Stimulated activated CD4-positive, alpha-beta T cell treated with anti-CD3 and anti-CD28 coated beads, Interleukin-4, amount 100 ng/mL, for 4 hours (primary cell): Measurements from ENCODE around the gene KCNN3.

Experiments used
- DNase-seq, 2 experiments: peaks; one replicate each; pipeline ENCODE4 v3.0.0-alpha.2; 2020

KCNN3 gene

GRCh38 chr1:154839691-154840090 lies 30.4 kb downstream of the KCNN3 start:
- no peak for DNase-seq

- no peak for DNase-seq
Observed at GRCh38 chr1:154838988-154839387, 31.1 kb downstream of the KCNN3 start.

- DNase-seq: no peak
Observed at GRCh38 chr1:154838461-154838860, 31.6 kb downstream of the KCNN3 start.

GRCh38 chr1:154837672-154838171 lies 32.4 kb downstream of the KCNN3 start:
- DNase-seq: no peak

GRCh38 chr1:154837034-154837671 lies 32.9 kb downstream of the KCNN3 start:
- DNase-seq: no peak

GRCh38 chr1:154835531-154836324 lies 34.4 kb downstream of the KCNN3 start:
- no peak for DNase-seq

GRCh38 chr1:154833841-154834240 lies 36.2 kb downstream of the KCNN3 start:
- DNase-seq: no peak

GRCh38 chr1:154833209-154833608 lies 36.9 kb downstream of the KCNN3 start:
- DNase-seq: no peak

GRCh38 chr1:154832384-154832783 lies 37.7 kb downstream of the KCNN3 start:
- DNase-seq: no peak

- DNase-seq: no peak
Observed at GRCh38 chr1:154831462-154831861, 38.6 kb downstream of the KCNN3 start.

GRCh38 chr1:154829062-154829461 lies 41.0 kb downstream of the KCNN3 start:
- no peak for DNase-seq

GRCh38 chr1:154824179-154825000 lies 45.7 kb downstream of the KCNN3 start:
- DNase-seq: no peak

- no peak for DNase-seq
Observed at GRCh38 chr1:154822717-154823116, 47.4 kb downstream of the KCNN3 start.

- DNase-seq: no peak
Observed at GRCh38 chr1:154822233-154822632, 47.8 kb downstream of the KCNN3 start.

GRCh38 chr1:154821083-154821482 lies 49.0 kb downstream of the KCNN3 start:
- no peak for DNase-seq

GRCh38 chr1:154820646-154821045 lies 49.4 kb downstream of the KCNN3 start:
- DNase-seq: no peak

GRCh38 chr1:154819628-154820590 lies 50.2 kb downstream of the KCNN3 start:
- no peak for DNase-seq

- no peak for DNase-seq
Observed at GRCh38 chr1:154818911-154819310, 51.2 kb downstream of the KCNN3 start.

- DNase-seq: no peak
Observed at GRCh38 chr1:154816937-154817336, 53.1 kb downstream of the KCNN3 start.

GRCh38 chr1:154816369-154816768 lies 53.7 kb downstream of the KCNN3 start:
- no peak for DNase-seq

- no peak for DNase-seq
Observed at GRCh38 chr1:154813846-154814505, 56.1 kb downstream of the KCNN3 start.
